ENCODE measurements around the gene HHEX. TPM values are rescaled to one million over a fixed set of nuclear protein-coding genes. Genes with fewer than 3 reads are reported as not detected.

The HHEX gene
- total and polyA plus RNA-seq, 4 donors: 16.2 to 42.2 (median 34.2) TPM

GRCh38 chr10:92692080-92692671, 2.4 kb downstream of the HHEX start:
- peak overlapping the region; percentile 52 to 92 for H3K9ac ChIP-seq (ENCODE audit: low read depth in 1 of 2, low read length in 2 of 2)
- peaks cover 0 to 15% (median 3%) of the 10 kb centered on the region in 4 donors for H3K36me3 ChIP-seq (ENCODE audit: control insufficient read depth in 4 of 4, insufficient read depth in 3 of 4, low read depth in 1 of 4, low read length in 3 of 4)
- H3K4me3 ChIP-seq (ENCODE audit: low read depth in 1 of 3, low read length in 3 of 3): peak overlapping the region; percentile 51 to 100 (median 91)
- peak; percentile 37 for DNase-seq (ENCODE audit: low spot score)
- H3K27ac ChIP-seq (ENCODE audit: low read depth in 1 of 2, low read length in 2 of 2): peak overlapping the region; percentile 85 to 97
- WGBS: 18% methylated on average over 34 of the region's 34 CpGs
- TF ChIP-seq ATF3 (IDR thresholded peaks at IDR 0.05) (no peak), TAF1 (conservative IDR thresholded peaks at IDR 0.05) (no peak)
- H3K27me3 ChIP-seq (ENCODE audit: control insufficient read depth in 4 of 4, insufficient read depth in 4 of 4, low read length in 3 of 4): no peaks in the 10 kb centered on the region
- no peaks in the 10 kb centered on the region for H3K9me3 ChIP-seq (ENCODE audit: control insufficient read depth in 4 of 4, low read length in 3 of 4)
- H3K4me1 ChIP-seq (ENCODE audit: control insufficient read depth in 4 of 4, insufficient read depth in 4 of 4, low read length in 3 of 4): peaks cover 9 to 48% (median 34%) of the 10 kb centered on the region in 4 donors

- Histone ChIP-seq H3K27ac (ENCODE audit: low read depth in 1 of 2, low read length in 2 of 2) (peak overlapping the region; percentile 85 to 97), H3K9me3 (ENCODE audit: control insufficient read depth in 4 of 4, low read length in 3 of 4) (no peaks in the 10 kb centered on the region), H3K9ac (ENCODE audit: low read depth in 1 of 2, low read length in 2 of 2) (peak overlapping the region; percentile 52 to 92), H3K4me1 (ENCODE audit: control insufficient read depth in 4 of 4, insufficient read depth in 4 of 4, low read length in 3 of 4) (peaks cover 8 to 52% (median 35%) of the 10 kb centered on the region in 4 donors), H3K27me3 (ENCODE audit: control insufficient read depth in 4 of 4, insufficient read depth in 4 of 4, low read length in 3 of 4) (no peaks in the 10 kb centered on the region), H3K4me3 (ENCODE audit: low read depth in 1 of 3, low read length in 3 of 3) (peak overlapping the region; percentile 51 to 100 (median 91)), H3K36me3 (ENCODE audit: control insufficient read depth in 4 of 4, insufficient read depth in 3 of 4, low read depth in 1 of 4, low read length in 3 of 4) (peaks cover 0 to 15% (median 3%) of the 10 kb centered on the region in 4 donors)
- DNase-seq (ENCODE audit: low spot score): no peak
- no peak for TF ChIP-seq FOXA2 (IDR thresholded peaks at IDR 0.05)
- TF ChIP-seq RXRA (IDR thresholded peaks at IDR 0.05): no peak
- no peak for TF ChIP-seq TAF1 (conservative IDR thresholded peaks at IDR 0.05)
- TF ChIP-seq SP1 (IDR thresholded peaks at IDR 0.05): no peak
- TF ChIP-seq HNF4G (IDR thresholded peaks at IDR 0.05): no peak
- no peak for TF ChIP-seq REST (IDR thresholded peaks at IDR 0.05)
- WGBS: 17% methylated on average over 7 of the region's 7 CpGs
Measured at GRCh38 chr10:92692697-92693533, 3.2 kb downstream of the HHEX start.

GRCh38 chr10:92693534-92693893, 3.8 kb downstream of the HHEX start:
- Histone ChIP-seq H3K9me3 (ENCODE audit: control insufficient read depth in 4 of 4, low read length in 3 of 4) (no peaks in the 10 kb centered on the region), H3K9ac (ENCODE audit: low read depth in 1 of 2, low read length in 2 of 2) (peak overlapping the region in 1 of 2 donors; percentile 92), H3K27ac (ENCODE audit: low read depth in 1 of 2, low read length in 2 of 2) (peak overlapping the region; percentile 48 to 85), H3K36me3 (ENCODE audit: control insufficient read depth in 4 of 4, insufficient read depth in 3 of 4, low read depth in 1 of 4, low read length in 3 of 4) (peaks cover 0 to 15% (median 3%) of the 10 kb centered on the region in 4 donors), H3K4me1 (ENCODE audit: control insufficient read depth in 4 of 4, insufficient read depth in 4 of 4, low read length in 3 of 4) (peaks cover 12 to 53% (median 38%) of the 10 kb centered on the region in 4 donors), H3K4me3 (ENCODE audit: low read depth in 1 of 3, low read length in 3 of 3) (peak overlapping the region in 1 of 3 donors; percentile 22), H3K27me3 (ENCODE audit: control insufficient read depth in 4 of 4, insufficient read depth in 4 of 4, low read length in 3 of 4) (no peaks in the 10 kb centered on the region)
- 26% methylated on average over 1 of the region's 1 CpG for WGBS
- DNase-seq (ENCODE audit: low spot score): no peak
- TF ChIP-seq RXRA (IDR thresholded peaks at IDR 0.05): no peak
- no peak for TF ChIP-seq TAF1 (conservative IDR thresholded peaks at IDR 0.05)
- no peak for TF ChIP-seq ZBTB33 (IDR thresholded peaks at IDR 0.05)
- TF ChIP-seq NR2F2 (IDR thresholded peaks at IDR 0.05): no peak
- TF ChIP-seq FOXA2 (IDR thresholded peaks at IDR 0.05): no peak
- no peak for TF ChIP-seq YY1 (IDR thresholded peaks at IDR 0.05)
- no peak for TF ChIP-seq MAX (IDR thresholded peaks at IDR 0.05)
- TF ChIP-seq JUND (IDR thresholded peaks at IDR 0.05): no peak
- no peak for TF ChIP-seq FOXA1 (IDR thresholded peaks at IDR 0.05)
- TF ChIP-seq EGR1 (IDR thresholded peaks at IDR 0.05; ENCODE audit: low read depth in 2 of 2): no peak
- TF ChIP-seq HNF4A (conservative IDR thresholded peaks at IDR 0.05): no peak
- TF ChIP-seq CTCF (IDR thresholded peaks at IDR 0.05; ENCODE audit: low read depth, low read length, missing input control): no peak
- no peak for TF ChIP-seq SP1 (IDR thresholded peaks at IDR 0.05)
- no peak for TF ChIP-seq HNF4G (IDR thresholded peaks at IDR 0.05)
- TF ChIP-seq RAD21 (IDR thresholded peaks at IDR 0.05): no peak
- no peak for TF ChIP-seq GABPA (IDR thresholded peaks at IDR 0.05 in 1 of 2, conservative IDR thresholded peaks at IDR 0.05 in 1 of 2)
